ENCODE data around the gene GPHN.

DNA sequence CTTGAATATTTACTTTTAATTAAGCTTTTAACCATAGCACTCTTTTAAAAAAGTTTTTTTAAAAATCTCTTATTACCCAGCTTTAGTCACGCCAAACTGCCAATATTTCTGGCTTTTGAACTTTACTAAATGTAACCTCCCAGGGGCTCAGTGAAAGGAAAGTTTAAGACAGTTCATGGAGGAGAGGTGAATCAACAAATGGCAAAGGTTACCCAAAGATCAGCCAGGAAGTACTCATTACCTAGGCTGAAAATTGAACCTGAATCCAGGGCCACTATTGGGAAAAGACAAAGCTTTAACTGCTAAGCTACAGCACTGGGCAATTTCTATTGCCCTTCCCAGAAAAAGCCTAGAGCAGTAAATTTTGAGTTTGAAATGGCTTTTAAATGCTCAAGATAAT lies 282.2 kb downstream of the GPHN start:
- no peak for TF ChIP-seq EP300 (IDR thresholded peaks at IDR 0.05; ENCODE audit: borderline replicate concordance)
- TF ChIP-seq CEBPB (IDR thresholded peaks at IDR 0.05) = no peak
- TF ChIP-seq ZBTB7A (IDR thresholded peaks at IDR 0.05; ENCODE audit: low read depth) = no peak
- TF ChIP-seq, protein P1, sequence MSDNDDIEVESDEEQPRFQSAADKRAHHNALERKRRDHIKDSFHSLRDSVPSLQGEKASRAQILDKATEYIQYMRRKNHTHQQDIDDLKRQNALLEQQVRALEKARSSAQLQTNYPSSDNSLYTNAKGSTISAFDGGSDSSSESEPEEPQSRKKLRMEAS (IDR thresholded peaks at IDR 0.05) = no peak
- no peak for TF ChIP-seq EGR1 (IDR thresholded peaks at IDR 0.05)
- TF ChIP-seq YY1 (IDR thresholded peaks at IDR 0.05; ENCODE audit: low read depth) = no peak

Measured in Ishikawa (cell line).